HL-60 (cell line): ENCODE measurements around the gene ACSF3.

Experiments
- GABPA ChIP-seq: IDR thresholded peaks from 2 replicates; pipeline ENCODE4 v1.6.1; 2012; ENCODE audit warnings: low read depth
- POLR2AphosphoS5 ChIP-seq: IDR thresholded peaks from 2 replicates; pipeline ENCODE4 v1.6.1; 2012; ENCODE audit warnings: low read depth
- SPI1 ChIP-seq: IDR thresholded peaks from 2 replicates; pipeline ENCODE4 v1.6.1; 2012; ENCODE audit warnings: low read depth, mild to moderate bottlenecking, borderline replicate concordance
- TF ChIP-seq, protein P1 (sequence below): IDR thresholded peaks from one replicate; pipeline ENCODE4 v1.5.1; 2011; ENCODE audit warnings: low read length, control low read depth, inconsistent platforms; ENCODE audit not compliant: insufficient read depth
- TF ChIP-seq, protein P2 (sequence below): IDR thresholded peaks from 2 replicates; pipeline ENCODE4 v1.6.1; 2012; ENCODE audit warnings: low read depth; ENCODE audit not compliant: insufficient replicate concordance

DNA sequence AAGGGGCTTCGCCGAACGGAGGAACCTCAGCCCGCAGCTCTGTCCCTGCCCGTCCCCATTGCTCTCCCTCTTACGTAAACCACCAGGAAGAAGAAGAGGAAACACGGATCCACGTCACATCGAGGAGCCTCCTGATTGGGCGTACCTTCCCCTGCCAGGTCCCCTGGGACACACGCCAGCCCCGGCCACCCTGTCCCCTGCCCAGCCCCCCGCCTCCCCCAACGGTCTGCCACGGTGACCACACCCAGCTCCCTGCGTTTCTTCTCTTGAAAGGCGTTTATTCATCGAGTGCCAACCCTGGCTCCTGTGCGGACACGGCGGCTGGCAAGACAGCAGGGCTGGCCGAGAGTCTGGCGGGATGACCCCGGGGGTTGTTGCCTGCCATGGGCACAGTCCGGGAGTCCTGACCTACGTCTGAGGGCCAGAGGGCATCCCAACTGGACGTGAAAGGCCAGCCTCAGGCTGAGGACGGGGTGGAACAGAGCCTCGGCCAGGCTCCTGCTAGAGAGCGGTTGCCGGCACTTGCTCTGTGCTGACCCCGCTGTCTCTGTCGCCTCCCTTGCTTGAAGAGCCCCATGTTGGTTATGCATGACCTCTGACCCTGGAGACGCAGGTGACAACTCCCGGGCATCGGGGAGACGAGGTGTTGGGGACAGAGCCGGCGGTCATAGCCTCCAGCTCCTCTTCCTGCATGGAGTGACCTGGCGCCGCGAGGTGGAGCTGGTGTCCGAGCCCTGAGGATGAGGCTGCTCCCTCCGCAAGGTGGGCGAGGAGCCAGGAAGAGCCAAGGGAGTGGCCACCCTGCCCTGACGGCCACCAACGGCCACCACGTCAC lies 40.5 kb upstream of the ACSF3 start:
- TF ChIP-seq, protein P1, sequence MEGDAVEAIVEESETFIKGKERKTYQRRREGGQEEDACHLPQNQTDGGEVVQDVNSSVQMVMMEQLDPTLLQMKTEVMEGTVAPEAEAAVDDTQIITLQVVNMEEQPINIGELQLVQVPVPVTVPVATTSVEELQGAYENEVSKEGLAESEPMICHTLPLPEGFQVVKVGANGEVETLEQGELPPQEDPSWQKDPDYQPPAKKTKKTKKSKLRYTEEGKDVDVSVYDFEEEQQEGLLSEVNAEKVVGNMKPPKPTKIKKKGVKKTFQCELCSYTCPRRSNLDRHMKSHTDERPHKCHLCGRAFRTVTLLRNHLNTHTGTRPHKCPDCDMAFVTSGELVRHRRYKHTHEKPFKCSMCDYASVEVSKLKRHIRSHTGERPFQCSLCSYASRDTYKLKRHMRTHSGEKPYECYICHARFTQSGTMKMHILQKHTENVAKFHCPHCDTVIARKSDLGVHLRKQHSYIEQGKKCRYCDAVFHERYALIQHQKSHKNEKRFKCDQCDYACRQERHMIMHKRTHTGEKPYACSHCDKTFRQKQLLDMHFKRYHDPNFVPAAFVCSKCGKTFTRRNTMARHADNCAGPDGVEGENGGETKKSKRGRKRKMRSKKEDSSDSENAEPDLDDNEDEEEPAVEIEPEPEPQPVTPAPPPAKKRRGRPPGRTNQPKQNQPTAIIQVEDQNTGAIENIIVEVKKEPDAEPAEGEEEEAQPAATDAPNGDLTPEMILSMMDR = no peak
- TF ChIP-seq POLR2AphosphoS5 = no peak
- TF ChIP-seq GABPA = no peak
- TF ChIP-seq, protein P2, sequence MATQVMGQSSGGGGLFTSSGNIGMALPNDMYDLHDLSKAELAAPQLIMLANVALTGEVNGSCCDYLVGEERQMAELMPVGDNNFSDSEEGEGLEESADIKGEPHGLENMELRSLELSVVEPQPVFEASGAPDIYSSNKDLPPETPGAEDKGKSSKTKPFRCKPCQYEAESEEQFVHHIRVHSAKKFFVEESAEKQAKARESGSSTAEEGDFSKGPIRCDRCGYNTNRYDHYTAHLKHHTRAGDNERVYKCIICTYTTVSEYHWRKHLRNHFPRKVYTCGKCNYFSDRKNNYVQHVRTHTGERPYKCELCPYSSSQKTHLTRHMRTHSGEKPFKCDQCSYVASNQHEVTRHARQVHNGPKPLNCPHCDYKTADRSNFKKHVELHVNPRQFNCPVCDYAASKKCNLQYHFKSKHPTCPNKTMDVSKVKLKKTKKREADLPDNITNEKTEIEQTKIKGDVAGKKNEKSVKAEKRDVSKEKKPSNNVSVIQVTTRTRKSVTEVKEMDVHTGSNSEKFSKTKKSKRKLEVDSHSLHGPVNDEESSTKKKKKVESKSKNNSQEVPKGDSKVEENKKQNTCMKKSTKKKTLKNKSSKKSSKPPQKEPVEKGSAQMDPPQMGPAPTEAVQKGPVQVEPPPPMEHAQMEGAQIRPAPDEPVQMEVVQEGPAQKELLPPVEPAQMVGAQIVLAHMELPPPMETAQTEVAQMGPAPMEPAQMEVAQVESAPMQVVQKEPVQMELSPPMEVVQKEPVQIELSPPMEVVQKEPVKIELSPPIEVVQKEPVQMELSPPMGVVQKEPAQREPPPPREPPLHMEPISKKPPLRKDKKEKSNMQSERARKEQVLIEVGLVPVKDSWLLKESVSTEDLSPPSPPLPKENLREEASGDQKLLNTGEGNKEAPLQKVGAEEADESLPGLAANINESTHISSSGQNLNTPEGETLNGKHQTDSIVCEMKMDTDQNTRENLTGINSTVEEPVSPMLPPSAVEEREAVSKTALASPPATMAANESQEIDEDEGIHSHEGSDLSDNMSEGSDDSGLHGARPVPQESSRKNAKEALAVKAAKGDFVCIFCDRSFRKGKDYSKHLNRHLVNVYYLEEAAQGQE = no peak
- TF ChIP-seq SPI1 = no peak
